ENCODE measurements around the gene IMMP2L. TPM values are rescaled to one million over a fixed set of nuclear protein-coding genes. Genes with fewer than 3 reads are reported as not detected.

IMMP2L gene
- total RNA-seq, 2 donors from 2014 or later: 10.5 to 17.4 TPM

DNA sequence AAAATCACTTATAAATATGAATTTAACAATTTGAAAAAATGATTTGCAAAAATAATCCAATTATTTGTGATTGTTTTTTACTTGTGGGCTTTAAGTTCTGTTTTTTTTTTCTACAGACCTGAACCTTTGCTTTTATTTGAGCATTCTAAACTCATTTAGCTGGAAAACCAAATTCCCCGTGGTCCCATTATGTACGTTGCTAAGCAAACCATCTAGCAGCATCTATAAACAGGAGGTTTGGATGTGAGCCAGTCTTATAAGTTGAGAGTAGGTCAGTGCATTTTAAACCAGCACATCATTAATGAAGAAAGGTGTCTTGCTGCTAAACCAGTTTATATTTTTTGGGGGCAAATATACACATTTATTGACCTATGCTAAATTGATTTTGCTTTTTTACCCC is 394.1 kb downstream of the IMMP2L start:
- TF ChIP-seq, protein P1, sequence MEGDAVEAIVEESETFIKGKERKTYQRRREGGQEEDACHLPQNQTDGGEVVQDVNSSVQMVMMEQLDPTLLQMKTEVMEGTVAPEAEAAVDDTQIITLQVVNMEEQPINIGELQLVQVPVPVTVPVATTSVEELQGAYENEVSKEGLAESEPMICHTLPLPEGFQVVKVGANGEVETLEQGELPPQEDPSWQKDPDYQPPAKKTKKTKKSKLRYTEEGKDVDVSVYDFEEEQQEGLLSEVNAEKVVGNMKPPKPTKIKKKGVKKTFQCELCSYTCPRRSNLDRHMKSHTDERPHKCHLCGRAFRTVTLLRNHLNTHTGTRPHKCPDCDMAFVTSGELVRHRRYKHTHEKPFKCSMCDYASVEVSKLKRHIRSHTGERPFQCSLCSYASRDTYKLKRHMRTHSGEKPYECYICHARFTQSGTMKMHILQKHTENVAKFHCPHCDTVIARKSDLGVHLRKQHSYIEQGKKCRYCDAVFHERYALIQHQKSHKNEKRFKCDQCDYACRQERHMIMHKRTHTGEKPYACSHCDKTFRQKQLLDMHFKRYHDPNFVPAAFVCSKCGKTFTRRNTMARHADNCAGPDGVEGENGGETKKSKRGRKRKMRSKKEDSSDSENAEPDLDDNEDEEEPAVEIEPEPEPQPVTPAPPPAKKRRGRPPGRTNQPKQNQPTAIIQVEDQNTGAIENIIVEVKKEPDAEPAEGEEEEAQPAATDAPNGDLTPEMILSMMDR (IDR thresholded peaks at IDR 0.05): no peak
- no peak for TF ChIP-seq POLR2A (IDR thresholded peaks at IDR 0.05)
- intact Hi-C loops (cut with DNase I): no loop called here
- 81 to 84% methylated on average over 2 of the region's 2 CpGs for WGBS, 2 donors

DNA sequence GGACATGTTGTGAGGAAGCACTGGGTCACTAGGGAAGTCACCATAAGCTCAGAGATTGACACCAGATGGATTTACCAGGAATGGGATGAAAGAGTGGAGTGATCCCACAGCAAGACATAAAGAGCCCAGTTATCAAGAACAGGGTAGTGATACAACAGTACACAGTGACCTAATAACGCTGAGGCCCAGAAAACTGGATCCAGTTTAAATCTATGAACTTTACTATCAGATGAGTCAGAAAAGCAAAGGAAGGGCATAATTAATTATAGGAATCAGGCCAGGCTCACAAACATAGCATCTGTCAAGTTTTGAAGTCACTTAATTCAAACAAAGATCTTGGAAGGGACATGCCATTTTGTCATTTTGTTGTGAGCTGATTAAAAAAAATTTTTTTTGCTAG is 397.9 kb downstream of the IMMP2L start:
- Histone ChIP-seq H3K9me3 (no peaks in the 10 kb centered on the region), H3K27me3 (no peaks in the 10 kb centered on the region), H3K27ac (no peak overlapping the region), H3K4me3 (no peak overlapping the region), H3K4me1 (no peaks in the 10 kb centered on the region), H3K36me3 (replicated peaks in 1 of 2; ENCODE audit: insufficient read depth in 1 of 2, low read depth in 2 of 2) (no peaks in the 10 kb centered on the region)
- no peak for DNase-seq
- intact Hi-C loops (cut with DNase I): no loop called here
- ATAC-seq: no peak
- 82 to 95% methylated on average over 1 of the region's 1 CpG for WGBS, 2 donors
- TF ChIP-seq POLR2A (IDR thresholded peaks at IDR 0.05): no peak
- TF ChIP-seq, protein P1 (IDR thresholded peaks at IDR 0.05): no peak

More for the DNA sequence above, 394.1 kb downstream of the IMMP2L start:
- no peak overlapping the region for H3K27ac ChIP-seq
- ATAC-seq (no peak), DNase-seq (no peak)
- H3K9me3 ChIP-seq: no peaks in the 10 kb centered on the region
- no peaks in the 10 kb centered on the region for H3K27me3 ChIP-seq
- no peaks in the 10 kb centered on the region for H3K36me3 ChIP-seq (replicated peaks in 1 of 2; ENCODE audit: insufficient read depth in 1 of 2, low read depth in 2 of 2)
- H3K4me3 ChIP-seq: no peak overlapping the region
- no peaks in the 10 kb centered on the region for H3K4me1 ChIP-seq

DNA sequence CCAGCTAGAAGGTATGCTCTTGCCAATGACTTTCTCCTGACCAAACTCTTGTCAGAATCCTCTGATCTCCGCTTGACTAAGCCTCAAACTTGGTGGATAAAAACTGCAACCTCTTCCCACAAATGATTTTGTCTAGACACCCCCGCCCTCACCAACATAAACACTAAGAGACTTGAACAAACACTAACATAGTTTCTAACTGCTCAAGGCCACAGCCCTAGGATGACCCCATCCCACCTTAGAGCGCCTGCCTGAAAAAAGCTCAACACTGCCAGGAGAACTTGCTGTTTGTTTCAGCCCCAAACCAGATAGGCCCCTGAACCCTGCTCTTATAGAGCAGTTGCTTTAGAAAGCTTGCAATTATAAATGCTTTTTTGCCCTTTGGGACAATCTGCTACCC is 399.6 kb downstream of the IMMP2L start:
- ATAC-seq: no peak

DNA sequence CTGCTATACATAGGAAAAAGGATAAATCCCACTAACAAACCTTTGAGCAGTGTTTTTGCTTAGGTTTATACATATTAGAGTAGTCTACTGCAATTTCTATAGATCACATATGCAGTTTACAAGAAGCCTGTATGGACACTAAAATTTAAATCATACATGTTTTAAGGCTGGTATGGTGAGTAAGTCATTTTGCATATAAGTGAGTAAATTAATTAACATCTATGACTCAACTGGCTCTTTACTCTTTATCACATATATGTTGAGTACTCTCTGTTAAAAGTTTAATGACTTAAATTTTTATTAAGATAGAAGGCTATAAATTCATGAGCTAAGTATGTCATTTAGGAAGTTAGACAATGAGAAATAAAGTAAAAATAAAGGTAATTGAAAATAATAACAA is 402.0 kb downstream of the IMMP2L start:
- intact Hi-C loops (cut with DNase I): no loop called here
- H3K36me3 ChIP-seq (replicated peaks in 1 of 2; ENCODE audit: insufficient read depth in 1 of 2, low read depth in 2 of 2): no peaks in the 10 kb centered on the region
- H3K27ac ChIP-seq: no peak overlapping the region
- no peak for DNase-seq
- H3K4me3 ChIP-seq: no peak overlapping the region
- no peaks in the 10 kb centered on the region for H3K27me3 ChIP-seq
- no peak for ATAC-seq
- TF ChIP-seq, protein P1 (IDR thresholded peaks at IDR 0.05): no peak
- no peaks in the 10 kb centered on the region for H3K9me3 ChIP-seq
- H3K4me1 ChIP-seq: no peaks in the 10 kb centered on the region

More for the DNA sequence above, 399.6 kb downstream of the IMMP2L start:
- no peaks in the 10 kb centered on the region for H3K27me3 ChIP-seq
- no peaks in the 10 kb centered on the region for H3K4me1 ChIP-seq
- no peak for DNase-seq
- TF ChIP-seq, protein P1 (IDR thresholded peaks at IDR 0.05): no peak
- WGBS, 2 donors: 90 to 93% methylated on average over 3 of the region's 3 CpGs
- H3K27ac ChIP-seq: no peak overlapping the region
- H3K4me3 ChIP-seq: no peak overlapping the region
- no peaks in the 10 kb centered on the region for H3K9me3 ChIP-seq
- H3K36me3 ChIP-seq (replicated peaks in 1 of 2; ENCODE audit: insufficient read depth in 1 of 2, low read depth in 2 of 2): no peaks in the 10 kb centered on the region
- intact Hi-C loops (cut with DNase I): no loop called here

DNA sequence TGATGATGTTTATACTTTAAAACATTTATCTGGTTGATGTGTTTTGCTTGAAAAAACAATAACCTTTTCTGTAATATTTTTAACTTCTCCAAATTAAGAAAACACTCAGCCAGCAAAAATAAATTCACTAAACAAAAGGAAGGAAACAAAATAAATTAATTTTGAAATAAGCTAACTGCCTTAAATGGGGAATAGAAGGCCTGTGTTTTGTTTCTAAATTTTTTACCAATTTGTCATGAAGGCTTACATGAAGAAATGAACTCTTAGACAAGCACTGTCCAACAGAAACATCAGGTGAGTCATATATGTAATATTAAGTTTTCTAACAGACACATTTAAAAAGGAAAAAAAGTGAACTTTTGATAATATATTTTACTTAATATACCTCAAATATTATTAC is 402.9 kb downstream of the IMMP2L start:
- TF ChIP-seq POLR2A (IDR thresholded peaks at IDR 0.05): no peak
- TF ChIP-seq, protein P1 (IDR thresholded peaks at IDR 0.05): no peak
- H3K4me1 ChIP-seq: no peaks in the 10 kb centered on the region

More for the DNA sequence above, 402.9 kb downstream of the IMMP2L start:
- no peak for ATAC-seq
- H3K9me3 ChIP-seq: no peaks in the 10 kb centered on the region
- no peak overlapping the region for H3K27ac ChIP-seq
- no peak overlapping the region for H3K4me3 ChIP-seq
- H3K27me3 ChIP-seq: no peaks in the 10 kb centered on the region
- intact Hi-C loops (cut with DNase I): no loop called here
- H3K36me3 ChIP-seq (replicated peaks in 1 of 2; ENCODE audit: insufficient read depth in 1 of 2, low read depth in 2 of 2): no peaks in the 10 kb centered on the region
- no peak for DNase-seq

Data from body of pancreas (tissue), 4 donors.